Right atrium auricular region (tissue), 2 donors: Measurements from ENCODE around the gene RNF125. TPM values are rescaled to one million over a fixed set of nuclear protein-coding genes. Genes with fewer than 3 reads are reported as not detected.
A peak's percentile ranks its signal among the peaks of the same experiment; 100 is the strongest.
"Not testable (repeated sequence)": the region's sequence is repeated elsewhere in the genome, so short reads cannot be mapped to it uniquely, and the experiment has no call there.

Experiments used
- DNase-seq: peaks from one replicate; pipeline ENCODE4 v3.0.0-alpha.2; 2019; ENCODE audit warnings: low spot score
- H3K27ac ChIP-seq, 2 donors: fragments of 200-600 bp; sonication (generic); 1 replicate in 1 of 2; 2 replicates in 1 of 2; pipeline ENCODE4 v1.5.1; 2016 to 2019
- H3K27me3 ChIP-seq, 2 donors: fragments of 200-600 bp; sonication (generic); one replicate each; pipeline versions ENCODE4 v1.5.1 to v1.6.0; 2017 to 2019
- H3K36me3 ChIP-seq: fragments of 200-600 bp; sonication (generic); one replicate; pipeline ENCODE4 v1.5.1; 2016
- H3K4me1 ChIP-seq, 2 donors: fragments of 200-600 bp; sonication (generic); one replicate each; pipeline versions ENCODE4 v1.5.1 to v1.6.0; 2017 to 2019
- H3K4me3 ChIP-seq, 2 donors: fragments of 200-600 bp; sonication (generic); 1 replicate in 1 of 2; 2 replicates in 1 of 2; pipeline ENCODE4 v1.5.1; 2017 to 2019; ENCODE audit warnings: mild to moderate bottlenecking in 1 of 2, moderate library complexity in 1 of 2
- H3K9me3 ChIP-seq, 2 donors: fragments of 200-600 bp; sonication (generic); one replicate each; pipeline ENCODE4 v1.5.1; 2019
- total RNA-seq, 2 donors: library from RNA; depleted of rRNA; stranded (reverse); fragments of >200 nt; gene quantifications; one replicate each; pipeline ENCODE4 v1.1.0, GENCODE V29; 2016
- TF ChIP-seq, protein P1 (sequence below), 2 donors: fragments of 200-600 bp; sonication (generic); IDR thresholded peaks; one replicate each; pipeline ENCODE4 v1.5.1; 2019; ENCODE audit warnings: antibody characterized with exemption in 2 of 2

The RNF125 gene
- total RNA-seq, 2 donors from 2014 or later = 1.7 to 5.6 TPM

DNA sequence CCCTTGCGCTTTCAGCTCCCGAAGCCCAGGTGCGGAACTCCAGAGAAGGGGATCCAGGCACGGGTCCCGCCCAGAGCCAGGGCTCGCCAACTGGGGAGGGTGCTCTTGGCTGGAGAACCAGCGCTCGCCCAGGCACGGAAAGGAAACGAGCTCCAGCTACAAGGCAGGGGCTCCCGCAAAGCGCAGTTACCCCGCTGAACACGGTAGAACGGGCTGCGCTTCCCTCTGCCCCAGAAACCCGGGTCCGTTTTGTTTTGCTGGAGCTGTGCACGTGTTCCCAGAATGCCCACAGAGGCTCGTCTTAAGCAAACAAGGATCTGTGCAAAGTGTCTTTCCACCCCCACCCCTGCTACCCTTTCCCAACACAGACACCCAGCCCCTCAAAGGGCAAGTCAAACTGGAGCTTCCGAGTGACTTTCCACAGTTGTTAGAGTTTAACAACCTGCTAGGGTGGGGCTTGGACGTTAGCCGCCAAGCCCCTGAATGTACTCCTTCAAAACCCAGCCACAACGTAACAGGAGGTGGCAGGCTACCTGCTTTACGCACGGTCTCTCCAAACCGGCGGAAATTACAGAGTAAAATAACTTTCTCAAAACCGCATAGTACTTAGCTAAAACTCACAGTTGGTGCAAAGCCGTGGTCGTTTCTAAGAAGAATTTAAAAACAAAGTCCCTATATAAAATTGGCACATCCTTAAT, 775 bp downstream of the RNF125 start:
- no peaks in the 10 kb centered on the region for H3K9me3 ChIP-seq
- H3K27ac ChIP-seq = peak overlapping the region; percentile 63 to 73
- TF ChIP-seq, protein P1, sequence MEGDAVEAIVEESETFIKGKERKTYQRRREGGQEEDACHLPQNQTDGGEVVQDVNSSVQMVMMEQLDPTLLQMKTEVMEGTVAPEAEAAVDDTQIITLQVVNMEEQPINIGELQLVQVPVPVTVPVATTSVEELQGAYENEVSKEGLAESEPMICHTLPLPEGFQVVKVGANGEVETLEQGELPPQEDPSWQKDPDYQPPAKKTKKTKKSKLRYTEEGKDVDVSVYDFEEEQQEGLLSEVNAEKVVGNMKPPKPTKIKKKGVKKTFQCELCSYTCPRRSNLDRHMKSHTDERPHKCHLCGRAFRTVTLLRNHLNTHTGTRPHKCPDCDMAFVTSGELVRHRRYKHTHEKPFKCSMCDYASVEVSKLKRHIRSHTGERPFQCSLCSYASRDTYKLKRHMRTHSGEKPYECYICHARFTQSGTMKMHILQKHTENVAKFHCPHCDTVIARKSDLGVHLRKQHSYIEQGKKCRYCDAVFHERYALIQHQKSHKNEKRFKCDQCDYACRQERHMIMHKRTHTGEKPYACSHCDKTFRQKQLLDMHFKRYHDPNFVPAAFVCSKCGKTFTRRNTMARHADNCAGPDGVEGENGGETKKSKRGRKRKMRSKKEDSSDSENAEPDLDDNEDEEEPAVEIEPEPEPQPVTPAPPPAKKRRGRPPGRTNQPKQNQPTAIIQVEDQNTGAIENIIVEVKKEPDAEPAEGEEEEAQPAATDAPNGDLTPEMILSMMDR (IDR thresholded peaks at IDR 0.05) = peak in 1 of 2 donors; percentile 19
- no peaks in the 10 kb centered on the region for H3K36me3 ChIP-seq
- no peak for DNase-seq
- peak overlapping the region; percentile 38 to 66 for H3K4me3 ChIP-seq
- H3K27me3 ChIP-seq = no peaks in the 10 kb centered on the region
- H3K4me1 ChIP-seq = peaks cover 0 to 21% of the 10 kb centered on the region in 2 donors

DNA sequence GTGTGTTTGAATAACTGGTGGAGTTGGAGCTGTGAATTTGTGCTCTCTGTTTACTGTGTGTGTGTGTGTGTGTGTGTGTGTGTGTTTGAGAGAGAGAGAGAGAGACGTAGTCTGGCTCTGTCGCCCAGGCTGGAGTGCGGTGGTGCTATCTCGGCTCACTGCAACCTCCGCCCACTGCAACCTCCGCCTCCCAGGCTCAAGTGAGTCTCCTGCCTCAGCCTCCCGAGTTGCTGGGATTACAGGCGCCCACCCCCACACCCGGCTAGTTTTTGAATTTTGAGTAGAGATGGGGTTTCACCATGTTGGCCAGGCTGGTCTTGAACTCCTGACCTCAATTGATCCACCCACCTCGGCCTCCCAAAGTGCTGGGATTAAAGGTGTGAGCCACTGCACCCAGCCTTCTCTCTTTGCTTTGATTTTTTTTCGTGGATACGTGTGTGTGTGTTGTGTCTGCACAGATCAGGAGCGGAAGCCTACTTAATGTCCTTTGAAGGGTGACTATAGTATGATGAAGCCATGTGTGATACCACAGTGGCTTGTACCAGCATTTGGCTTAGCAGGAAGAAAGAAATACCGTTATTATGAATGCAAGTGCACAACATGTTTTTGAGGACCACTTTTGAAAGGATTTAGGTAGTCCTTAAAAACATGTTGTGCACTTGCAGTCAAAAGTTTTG, 1.5 kb downstream of the RNF125 start:
- Histone ChIP-seq H3K4me1 (peaks cover 0 to 21% of the 10 kb centered on the region in 2 donors), H3K4me3 (peak overlapping the region; percentile 38 to 66)
- not testable (repeated sequence) for H3K9me3 ChIP-seq, H3K27me3 ChIP-seq, DNase-seq, H3K27ac ChIP-seq, H3K36me3 ChIP-seq

DNA sequence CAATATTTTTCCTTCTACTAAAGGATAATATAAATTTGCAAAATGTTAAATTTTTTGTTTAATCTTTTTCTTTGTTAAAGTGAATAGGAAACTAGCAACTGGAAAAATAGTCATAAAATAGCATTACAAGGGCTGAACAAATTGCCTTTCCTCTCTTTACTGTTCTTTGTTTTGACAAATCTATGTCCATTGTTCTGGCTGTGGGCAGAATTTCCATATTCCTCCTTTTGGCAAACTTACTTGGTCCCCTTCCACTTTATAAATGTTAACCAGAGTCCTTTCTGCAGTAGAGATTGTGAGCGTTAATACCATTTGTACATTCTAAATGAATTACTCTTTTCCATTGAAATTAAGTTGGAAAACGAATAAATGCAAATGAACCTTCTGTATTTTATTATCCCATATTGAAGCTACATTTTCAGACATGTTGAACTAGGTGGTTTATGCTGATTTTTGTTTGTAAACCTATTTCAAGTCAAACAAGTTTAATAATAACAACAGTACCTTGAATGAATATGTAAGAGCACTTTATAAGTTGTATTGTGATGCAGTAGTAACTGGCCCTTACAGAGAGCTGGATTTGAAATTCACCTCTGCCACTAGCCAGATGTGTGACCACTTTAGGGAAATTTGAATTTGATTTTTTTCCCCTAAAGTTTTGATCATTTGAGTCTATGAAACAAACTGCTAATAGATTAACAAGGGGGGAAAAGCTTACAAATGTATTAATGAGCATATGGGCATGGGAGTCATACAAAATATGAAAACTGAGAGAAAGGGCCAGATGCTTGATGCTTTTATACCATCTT, 3.3 kb downstream of the RNF125 start:
- TF ChIP-seq, protein P1 (IDR thresholded peaks at IDR 0.05) = no peak
- Histone ChIP-seq H3K4me1 (peaks cover 0 to 21% of the 10 kb centered on the region in 2 donors), H3K4me3 (no peak overlapping the region)

DNA sequence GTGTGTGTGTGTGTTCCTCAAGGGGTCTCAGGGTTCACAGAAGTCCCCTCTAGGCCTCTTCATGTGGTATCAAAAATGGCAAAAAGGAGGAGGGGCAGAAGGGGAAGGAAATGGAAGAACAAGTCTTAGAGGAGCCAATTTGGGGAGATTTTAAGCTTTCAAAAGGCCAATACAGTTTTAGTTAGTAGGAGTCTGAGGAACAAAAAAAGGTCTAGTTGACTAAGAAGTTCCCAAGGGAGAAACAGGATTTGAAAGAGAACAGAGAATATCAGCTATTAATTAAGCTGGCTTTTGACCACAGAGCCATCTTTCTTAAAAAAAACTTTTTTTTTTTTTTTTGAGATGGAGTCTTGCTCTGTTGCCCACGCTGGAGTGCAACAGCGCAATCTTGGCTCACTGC, 7.1 kb downstream of the RNF125 start:
- H3K4me1 ChIP-seq = no peaks in the 10 kb centered on the region
- H3K9me3 ChIP-seq = no peaks in the 10 kb centered on the region
- no peaks in the 10 kb centered on the region for H3K27me3 ChIP-seq
- no peaks in the 10 kb centered on the region for H3K36me3 ChIP-seq
- H3K27ac ChIP-seq = no peak overlapping the region
- TF ChIP-seq, protein P1 (IDR thresholded peaks at IDR 0.05) = no peak
- no peak for DNase-seq
- H3K4me3 ChIP-seq = no peak overlapping the region

More for the DNA sequence above, 3.3 kb downstream of the RNF125 start:
- DNase-seq = no peak
- H3K9me3 ChIP-seq = no peaks in the 10 kb centered on the region
- H3K36me3 ChIP-seq = no peaks in the 10 kb centered on the region
- no peaks in the 10 kb centered on the region for H3K27me3 ChIP-seq
- no peak overlapping the region for H3K27ac ChIP-seq

DNA sequence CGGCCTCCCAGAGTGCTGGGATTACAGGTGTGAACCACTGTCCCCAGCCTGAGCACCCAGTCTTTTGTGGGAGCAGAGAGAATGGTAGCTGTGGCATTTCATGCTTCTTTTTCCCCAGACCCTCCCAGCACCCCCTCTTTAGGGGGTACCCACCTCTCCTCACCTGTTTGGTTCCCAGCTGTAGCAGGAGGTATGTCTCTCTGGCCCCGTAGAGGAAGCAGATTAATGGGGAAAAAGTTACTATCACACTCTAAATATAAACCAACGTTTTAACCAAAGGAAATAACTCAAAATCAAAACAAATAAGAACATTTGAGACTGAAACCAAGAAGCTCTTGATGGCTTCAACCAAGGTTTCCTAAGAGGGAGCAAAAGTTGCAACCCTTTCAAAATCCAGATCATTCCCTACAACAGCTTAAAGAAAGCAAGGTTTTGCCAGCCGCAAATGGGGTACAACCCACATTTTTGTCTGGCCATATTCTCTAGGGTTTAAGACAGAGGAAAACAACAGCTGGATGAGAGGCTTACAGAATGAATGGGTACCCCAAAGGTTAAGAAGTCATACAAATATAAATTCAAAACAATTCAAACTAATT, 8.0 kb downstream of the RNF125 start:
- H3K4me3 ChIP-seq = no peak overlapping the region
- TF ChIP-seq, protein P1 (IDR thresholded peaks at IDR 0.05) = no peak
- no peaks in the 10 kb centered on the region for H3K4me1 ChIP-seq
- H3K27ac ChIP-seq = no peak overlapping the region
- DNase-seq = no peak
- H3K36me3 ChIP-seq = no peaks in the 10 kb centered on the region
- no peaks in the 10 kb centered on the region for H3K9me3 ChIP-seq
- no peaks in the 10 kb centered on the region for H3K27me3 ChIP-seq
